ENCODE data around the gene BMPER. TPM values are rescaled to one million over a fixed set of nuclear protein-coding genes. Genes with fewer than 3 reads are reported as not detected.

BMPER gene
- total and polyA plus RNA-seq, 10 of the 15 experiments (the other 5 are each of a cell fraction or from before 2014, with no cell fraction given) = 0.02 to 0.08 TPM; not detected in 8

- DNase-seq (ENCODE audit: low read depth, low spot score) (no peak), ATAC-seq (no peak), FAIRE-seq (no peak)
- 0% methylated on average over 2 of the region's 2 CpGs for WGBS (ENCODE audit: insufficient coverage, insufficient replicate concordance, low lambda C conversion rate, missing lambda C conversion rate)
- H3K79me2 ChIP-seq (ENCODE audit: control insufficient read depth, insufficient read depth, low read length) = no peaks in the 10 kb centered on the region
- RAD21 ChIA-PET (ENCODE audit: unreplicated experiment) = no interaction called here
- intact Hi-C loops (cut with micrococcal nuclease; ENCODE audit: unreplicated experiment) = no loop called here
- TF ChIP-seq CBX5 (IDR thresholded peaks at IDR 0.05; ENCODE audit: low read depth) (no peak), E2F8 (IDR thresholded peaks at IDR 0.05; ENCODE audit: low read depth, partially characterized antibody) (no peak), ZBTB11 (CRISPR knock-in tag; IDR thresholded peaks at IDR 0.05) (no peak), JUND (IDR thresholded peaks at IDR 0.05; ENCODE audit: low read depth, low read length) (no peak), PML (IDR thresholded peaks at IDR 0.05; ENCODE audit: low read length) (no peak), CHD2 (IDR thresholded peaks at IDR 0.05; ENCODE audit: borderline replicate concordance, low read depth, low read length) (no peak), IKZF2 (IDR thresholded peaks at IDR 0.05) (no peak), ZBTB4 (CRISPR knock-in tag; IDR thresholded peaks at IDR 0.05) (no peak), ZBED1 (IDR thresholded peaks at IDR 0.05; ENCODE audit: borderline replicate concordance) (no peak)
- no peaks in the 10 kb centered on the region for H3K27me3 ChIP-seq (replicated peaks in 1 of 2; ENCODE audit: control insufficient read depth in 2 of 2, insufficient read depth in 2 of 2, low read length in 1 of 2)
- POLR2A ChIA-PET = no interaction called here
- H2AFZ ChIP-seq (ENCODE audit: control insufficient read depth, low read depth, low read length) = no peak overlapping the region
- SMC1A ChIA-PET (ENCODE audit: uncharacterized antibody, unreplicated experiment) = no interaction called here
- no peaks in the 10 kb centered on the region for H3K9me3 ChIP-seq (replicated peaks; ENCODE audit: control insufficient read depth, insufficient read depth, low read length)
- no peak overlapping the region for H3K4me2 ChIP-seq (ENCODE audit: control insufficient read depth, insufficient read depth)
- BruUV-seq (replicated peaks) = no TSS peak
- CTCF ChIA-PET = no interaction called here
- no peaks in the 10 kb centered on the region for H3K36me3 ChIP-seq (ENCODE audit: control insufficient read depth in 2 of 2, insufficient read depth in 2 of 2, low read length in 1 of 2)
- no peaks in the 10 kb centered on the region for H4K20me1 ChIP-seq (ENCODE audit: control insufficient read depth, insufficient read depth)
- no peaks in the 10 kb centered on the region for H3K4me1 ChIP-seq (ENCODE audit: control insufficient read depth, insufficient read depth, low read length)
- H3K4me3 ChIP-seq = no peak overlapping the region
- in situ Hi-C loops (cut with MboI) = no loop called here
- H3K9ac ChIP-seq (ENCODE audit: control insufficient read depth, insufficient read depth, low read length) = no peak overlapping the region
- no peak overlapping the region for H3K27ac ChIP-seq (ENCODE audit: control insufficient read depth, insufficient read depth)
Measured at GRCh38 chr7:34073676-34074075, 168.3 kb downstream of the BMPER start.
